NCI-H2081 (cell line): ENCODE results near the gene GPSM3.
A peak's percentile ranks its signal among the peaks of the same experiment; 100 is the strongest.
"Not testable (repeated sequence)": the region's sequence is repeated elsewhere in the genome, so short reads cannot be mapped to it uniquely, and the experiment has no call there.

Experiments
- DNase-seq, 2 experiments: peaks; one replicate each; lab custom pipeline; 2025; lab: John Stamatoyannopoulos, UW

The GPSM3 gene

GRCh38 chr6:32203426-32204267, 11.2 kb upstream of the GPSM3 start:
- peak; percentile 13 to 25 for DNase-seq

- no peak for DNase-seq
These were observed 9.7 kb upstream of the GPSM3 start for GRCh38 chr6:32202186-32202585.

GRCh38 chr6:32200711-32201475, 8.4 kb upstream of the GPSM3 start:
- DNase-seq: no peak

- DNase-seq: no peak
These were observed 6.4 kb upstream of the GPSM3 start for GRCh38 chr6:32198866-32199265.

GRCh38 chr6:32198345-32198696, 5.9 kb upstream of the GPSM3 start:
- no peak for DNase-seq

- no peak for DNase-seq
These were observed 4.5 kb upstream of the GPSM3 start for GRCh38 chr6:32196682-32197616.

GRCh38 chr6:32195902-32196681, 3.6 kb upstream of the GPSM3 start:
- DNase-seq: peak; percentile 79 to 81

GRCh38 chr6:32195652-32195901, 3.1 kb upstream of the GPSM3 start:
- peak; percentile 99 for DNase-seq

- peak in 1 of 2 experiments; percentile 35 for DNase-seq
These were observed 2.6 kb upstream of the GPSM3 start for GRCh38 chr6:32194825-32195651.

GRCh38 chr6:32194388-32194787, 1.9 kb upstream of the GPSM3 start:
- DNase-seq: no peak

- not testable (repeated sequence) for DNase-seq
These were observed 653 bp upstream of the GPSM3 start for GRCh38 chr6:32193096-32193495.

GRCh38 chr6:32191696-32192607, 491 bp downstream of the GPSM3 start:
- DNase-seq: no peak

- no peak for DNase-seq
These were observed 1.3 kb downstream of the GPSM3 start for GRCh38 chr6:32190911-32191677.

- DNase-seq: peak; percentile 66 to 71
These were observed 2.2 kb downstream of the GPSM3 start, which contains the start of gene PBX2 for GRCh38 chr6:32190054-32190851. TSS of gene PBX2 (minus strand) at chr6:32190202. CDS start at chr6:32189915, 287 bp downstream.

- no peak for DNase-seq
These were observed 2.7 kb downstream of the GPSM3 start for GRCh38 chr6:32189742-32190053.

- DNase-seq: no peak
These were observed 3.2 kb downstream of the GPSM3 start for GRCh38 chr6:32189069-32189741.

GRCh38 chr6:32188381-32189068, 3.9 kb downstream of the GPSM3 start:
- DNase-seq: no peak
